Measurements from ENCODE around the gene SMAD6. TPM values are rescaled to one million over a fixed set of nuclear protein-coding genes. Genes with fewer than 3 reads are reported as not detected.
A peak's percentile ranks its signal among the peaks of the same experiment; 100 is the strongest.

Gene SMAD6
- total RNA-seq, 2 donors from 2014 or later = 190 to 213 TPM

- Histone ChIP-seq H3K9me3 (ENCODE audit: control insufficient read depth, low read length) (no peaks in the 10 kb centered on the region), H3K27ac (ENCODE audit: low read depth, low read length) (no peak overlapping the region), H3K4me1 (ENCODE audit: control insufficient read depth, insufficient read depth, low read length) (peaks cover 13% of the 10 kb centered on the region), H3K4me3 (ENCODE audit: low read length) (peak overlapping the region; percentile 97), H3K9ac (ENCODE audit: extremely low read depth, low read length, poor library complexity, severe bottlenecking) (peak overlapping the region; percentile 73), H3K36me3 (ENCODE audit: control insufficient read depth, insufficient read depth, low read length) (peaks cover 34% of the 10 kb centered on the region), H3K27me3 (ENCODE audit: control insufficient read depth, insufficient read depth, low read length, poor library complexity, severe bottlenecking) (no peaks in the 10 kb centered on the region)
- no peak for DNase-seq
- peaks cover 3% of the 10 kb centered on the region for H3K27me3 Mint-ChIP-seq (ENCODE audit: insufficient read depth)
- H3K36me3 Mint-ChIP-seq (ENCODE audit: low read depth) = peaks cover 39% of the 10 kb centered on the region
- H3K27ac Mint-ChIP-seq = peak overlapping the region; percentile 52
- H3K4me3 Mint-ChIP-seq = peak overlapping the region; percentile 95
- 43% methylated on average over 1 of the region's 1 CpG; no CpG with 5 or more reads in 1 of the 2 experiments for WGBS, 2 experiments (ENCODE audit: insufficient coverage in 1 of 2, insufficient read length in 1 of 2)
- peaks cover 34% of the 10 kb centered on the region for H3K4me1 Mint-ChIP-seq
- no peak for TF ChIP-seq CTCF (conservative IDR thresholded peaks at IDR 0.05)
- no peaks in the 10 kb centered on the region for H3K9me3 Mint-ChIP-seq
Measured at GRCh38 chr15:66704803-66705153, 2.7 kb downstream of the SMAD6 start.

- H3K9me3 ChIP-seq (ENCODE audit: control insufficient read depth, low read length) = no peaks in the 10 kb centered on the region
- Mint-ChIP-seq H3K9me3 (no peaks in the 10 kb centered on the region), H3K36me3 (ENCODE audit: low read depth) (peaks cover 41% of the 10 kb centered on the region), H3K4me3 (peak overlapping the region; percentile 95), H3K27ac (peak overlapping the region; percentile 45), H3K4me1 (peaks cover 33% of the 10 kb centered on the region), H3K27me3 (ENCODE audit: insufficient read depth) (peaks cover 2% of the 10 kb centered on the region)
- H3K27ac ChIP-seq (ENCODE audit: low read depth, low read length) = no peak overlapping the region
- H3K36me3 ChIP-seq (ENCODE audit: control insufficient read depth, insufficient read depth, low read length) = peaks cover 36% of the 10 kb centered on the region
- H3K4me1 ChIP-seq (ENCODE audit: control insufficient read depth, insufficient read depth, low read length) = peaks cover 13% of the 10 kb centered on the region
- H3K27me3 ChIP-seq (ENCODE audit: control insufficient read depth, insufficient read depth, low read length, poor library complexity, severe bottlenecking) = no peaks in the 10 kb centered on the region
- H3K9ac ChIP-seq (ENCODE audit: extremely low read depth, low read length, poor library complexity, severe bottlenecking) = peak overlapping the region; percentile 73
- no peak for TF ChIP-seq CTCF (conservative IDR thresholded peaks at IDR 0.05)
- DNase-seq = no peak
- WGBS, 2 experiments (ENCODE audit: insufficient coverage in 1 of 2, insufficient read length in 1 of 2) = 75 to 85% methylated on average over 6 of the region's 6 CpGs
- H3K4me3 ChIP-seq (ENCODE audit: low read length) = peak overlapping the region; percentile 97
Measured at GRCh38 chr15:66705277-66706146, 3.5 kb downstream of the SMAD6 start.

- no peaks in the 10 kb centered on the region for H3K9me3 Mint-ChIP-seq
- Histone ChIP-seq H3K9me3 (ENCODE audit: control insufficient read depth, low read length) (no peaks in the 10 kb centered on the region), H3K4me3 (ENCODE audit: low read length) (peak overlapping the region; percentile 97), H3K4me1 (ENCODE audit: control insufficient read depth, insufficient read depth, low read length) (peaks cover 13% of the 10 kb centered on the region), H3K36me3 (ENCODE audit: control insufficient read depth, insufficient read depth, low read length) (peaks cover 39% of the 10 kb centered on the region), H3K27ac (ENCODE audit: low read depth, low read length) (no peak overlapping the region), H3K9ac (ENCODE audit: extremely low read depth, low read length, poor library complexity, severe bottlenecking) (no peak overlapping the region), H3K27me3 (ENCODE audit: control insufficient read depth, insufficient read depth, low read length, poor library complexity, severe bottlenecking) (no peaks in the 10 kb centered on the region)
- peaks cover 41% of the 10 kb centered on the region for H3K36me3 Mint-ChIP-seq (ENCODE audit: low read depth)
- TF ChIP-seq CTCF (conservative IDR thresholded peaks at IDR 0.05) = peak; percentile 79
- H3K27ac Mint-ChIP-seq = peak overlapping the region; percentile 44
- peaks cover 2% of the 10 kb centered on the region for H3K27me3 Mint-ChIP-seq (ENCODE audit: insufficient read depth)
- DNase-seq = peak; percentile 66
- H3K4me3 Mint-ChIP-seq = peak overlapping the region; percentile 95
- 92 to 96% methylated on average over 17 to 22 of the region's 22 CpGs for WGBS, 2 experiments (ENCODE audit: insufficient coverage in 1 of 2, insufficient read length in 1 of 2)
- peaks cover 32% of the 10 kb centered on the region for H3K4me1 Mint-ChIP-seq
Measured at GRCh38 chr15:66706225-66706732, 4.2 kb downstream of the SMAD6 start.
